NCI-H2081 treated with DMSO at 0.1 percent for 48 hours (cell line): ENCODE measurements around the gene SPPL2B.

ENCODE experiments used
- DNase-seq: peaks from one replicate; lab custom pipeline; 2025; lab: John Stamatoyannopoulos, UW

Gene SPPL2B

DNA sequence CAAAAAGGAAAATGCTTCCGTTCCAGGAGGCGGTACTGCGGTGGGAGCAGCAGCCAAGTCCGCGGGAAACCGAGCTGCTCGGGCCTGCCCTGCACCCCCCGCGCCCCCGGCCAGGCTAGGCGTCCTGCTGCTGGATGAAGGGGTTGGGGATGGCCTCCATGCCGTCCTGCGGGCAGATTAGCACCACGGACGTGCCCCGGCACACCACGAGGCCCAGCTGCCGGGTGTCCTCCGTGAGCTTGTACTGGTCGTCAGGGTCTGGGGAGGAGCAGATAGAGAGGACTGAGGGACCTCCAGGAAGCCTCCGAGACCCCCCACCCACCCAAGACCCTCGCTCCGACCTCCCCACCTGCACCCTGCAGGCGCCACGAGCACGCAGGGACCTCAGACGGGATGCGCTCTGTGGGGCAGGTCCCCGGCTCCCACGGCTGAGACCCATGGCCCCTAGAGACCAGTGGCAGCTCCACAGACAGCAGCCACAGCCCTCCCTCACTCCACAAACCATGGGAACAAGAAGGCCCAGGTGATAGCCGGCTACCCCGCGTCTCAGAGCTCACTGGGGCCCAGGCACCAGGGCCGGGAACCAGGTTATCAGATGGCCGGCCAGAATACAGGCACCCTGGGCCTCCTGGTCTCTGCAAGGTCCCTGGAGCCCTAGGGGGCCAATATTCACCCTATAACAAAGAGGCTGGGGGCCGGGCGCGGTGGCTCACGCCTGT lies 6.8 kb upstream of the SPPL2B start:
- no peak for DNase-seq

DNA sequence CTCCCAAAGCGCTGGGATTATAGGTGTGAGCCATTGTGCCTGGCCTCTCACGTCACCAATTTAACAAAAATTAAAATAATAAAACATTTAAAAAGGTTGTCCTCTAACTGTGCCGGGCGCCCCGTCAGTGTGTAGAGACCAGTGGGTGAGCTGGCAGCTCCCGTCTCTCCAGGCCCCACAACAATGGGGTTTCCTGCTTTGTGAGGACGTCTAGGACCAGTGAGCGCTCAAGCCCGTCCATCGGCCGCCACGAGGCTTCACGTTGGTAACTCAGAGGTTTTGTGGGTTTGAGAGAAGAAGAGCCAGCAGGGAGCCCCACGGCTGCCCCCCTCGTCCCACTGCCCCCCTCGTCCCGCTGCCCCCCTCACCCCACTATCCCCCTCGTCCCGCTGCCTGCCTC lies 4.8 kb upstream of the SPPL2B start:
- no peak for DNase-seq

DNA sequence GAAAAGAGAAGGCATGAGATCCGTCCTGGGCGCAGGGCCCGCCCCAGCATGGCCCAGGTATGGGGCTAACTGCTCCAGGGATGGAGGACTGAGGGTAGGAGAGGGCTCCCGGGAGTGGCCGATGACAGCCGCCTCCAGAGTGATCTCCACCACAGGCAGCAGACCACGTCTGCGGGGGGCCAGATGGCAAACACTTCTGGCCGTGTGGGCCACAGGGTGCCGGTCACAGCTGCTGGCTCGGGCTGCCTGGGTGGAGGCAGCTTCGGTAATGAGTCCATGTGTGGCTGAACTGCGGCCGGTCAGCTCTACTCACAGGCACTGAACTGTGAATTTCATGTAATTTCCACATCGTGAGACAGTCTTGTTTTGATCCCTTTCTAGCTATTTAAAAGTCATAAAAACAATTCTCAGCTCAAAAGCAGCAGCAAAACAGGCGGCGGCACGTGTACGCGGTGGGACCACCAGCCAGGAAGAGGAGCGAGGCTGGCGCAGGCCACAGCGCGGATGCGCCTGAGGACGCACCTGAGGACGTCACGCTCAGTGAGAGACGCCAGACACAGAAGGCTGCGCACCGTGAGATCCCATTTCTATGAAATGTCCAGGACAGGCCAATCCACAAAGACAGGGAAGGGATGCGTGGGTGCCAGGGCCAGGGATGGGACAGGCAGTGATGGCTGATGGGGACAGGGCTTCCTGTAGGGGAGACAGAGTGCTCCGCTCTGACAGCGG lies 4.1 kb upstream of the SPPL2B start:
- no peak for DNase-seq

DNA sequence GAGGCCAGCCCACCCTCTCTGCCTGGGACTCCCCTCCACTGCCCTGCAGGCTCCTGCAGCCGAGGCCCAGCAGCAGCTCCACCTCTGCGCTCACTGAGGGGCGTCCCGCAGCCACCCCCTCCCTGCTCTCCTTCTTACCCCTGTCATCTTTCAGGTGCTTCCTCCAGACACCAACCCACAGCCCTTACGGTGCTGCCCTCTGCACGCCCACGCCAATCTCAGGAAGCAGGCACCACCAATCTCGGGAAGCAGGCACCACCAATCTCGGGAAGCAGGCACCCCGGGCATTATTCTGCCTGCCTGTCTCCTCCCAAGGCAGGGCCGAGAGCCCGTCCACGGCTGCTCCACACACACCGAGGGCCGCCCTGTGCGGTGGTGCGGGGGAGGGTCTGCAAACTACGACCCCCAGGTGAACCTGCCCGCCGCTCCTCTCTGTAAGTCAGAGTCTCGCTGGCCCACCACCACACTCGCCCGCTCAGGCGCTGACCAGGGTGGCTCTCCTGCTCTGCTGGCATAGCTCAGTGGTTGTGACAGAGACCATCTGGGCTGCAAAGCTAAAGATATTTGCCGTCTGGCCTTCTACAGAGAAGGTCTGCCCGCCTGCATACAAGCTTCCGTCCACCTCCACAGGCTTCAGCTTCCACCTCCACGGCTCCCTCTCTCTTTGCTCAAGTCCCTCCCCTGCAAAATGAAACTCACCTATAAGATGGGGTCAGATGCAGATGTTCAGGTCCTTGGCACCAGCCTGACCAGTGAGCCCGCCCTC lies 3.0 kb upstream of the SPPL2B start:
- DNase-seq: no peak

DNA sequence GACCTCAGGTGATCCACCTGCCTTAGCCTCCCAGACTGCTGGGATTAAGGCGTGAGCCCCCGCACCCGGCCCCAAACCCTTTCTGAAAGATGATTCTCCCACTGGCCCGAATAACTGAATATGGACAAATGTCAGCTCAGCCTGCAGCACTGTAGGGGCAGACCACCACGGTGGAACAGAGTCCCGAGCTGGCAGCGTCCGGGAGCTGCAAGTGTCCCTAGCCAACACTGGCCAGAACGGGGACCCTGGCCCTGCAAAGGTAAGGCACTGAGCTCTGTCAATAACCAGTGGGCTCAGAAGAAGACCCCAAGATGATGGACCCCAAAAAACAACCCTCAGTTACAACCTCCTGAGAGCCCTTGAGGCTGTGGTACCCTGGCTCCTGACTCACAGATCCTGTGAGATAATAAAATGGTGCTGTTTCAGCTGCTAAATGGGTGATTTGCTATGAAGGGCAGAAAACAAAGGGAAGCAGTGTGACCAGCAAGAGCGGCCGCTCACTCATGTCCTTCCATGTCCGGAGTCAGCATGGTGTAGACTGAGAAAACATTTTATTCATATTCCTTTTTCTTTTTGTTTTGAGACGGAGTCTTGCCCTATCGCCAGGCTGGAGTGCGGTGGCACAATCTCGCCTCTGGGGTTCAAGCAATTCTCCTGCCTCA lies 1.7 kb upstream of the SPPL2B start:
- DNase-seq: no peak

DNA sequence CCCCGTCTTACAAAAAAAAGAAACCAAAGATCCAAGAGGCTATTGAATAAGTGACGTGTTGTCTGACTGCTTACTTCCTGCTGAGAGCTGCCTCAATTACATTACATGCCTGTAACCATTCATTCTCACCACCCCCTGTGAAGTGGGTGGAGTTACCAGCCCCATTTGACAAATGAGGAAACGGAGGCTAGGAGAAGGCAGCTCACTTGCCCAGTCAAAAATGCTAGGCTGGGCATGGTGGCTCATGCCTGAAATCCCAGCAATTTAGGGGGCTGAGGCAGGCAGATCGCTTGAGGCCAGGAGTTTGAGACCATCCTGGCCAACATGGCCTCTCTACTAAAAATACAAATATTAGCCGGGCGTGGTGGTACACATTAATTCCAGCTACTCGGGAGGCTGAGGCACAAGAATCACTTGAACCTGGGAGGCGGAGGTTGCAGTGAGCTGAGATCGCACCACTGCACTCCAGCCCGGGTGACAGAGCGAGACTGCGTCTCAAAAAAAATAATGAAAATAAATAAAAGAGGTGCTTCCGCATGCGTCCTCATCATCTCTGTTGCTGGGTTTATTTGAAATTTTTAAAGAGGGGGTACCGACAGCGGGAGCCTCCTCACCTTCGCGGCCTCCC lies 597 bp upstream of the SPPL2B start:
- DNase-seq: peak; percentile 37

DNA sequence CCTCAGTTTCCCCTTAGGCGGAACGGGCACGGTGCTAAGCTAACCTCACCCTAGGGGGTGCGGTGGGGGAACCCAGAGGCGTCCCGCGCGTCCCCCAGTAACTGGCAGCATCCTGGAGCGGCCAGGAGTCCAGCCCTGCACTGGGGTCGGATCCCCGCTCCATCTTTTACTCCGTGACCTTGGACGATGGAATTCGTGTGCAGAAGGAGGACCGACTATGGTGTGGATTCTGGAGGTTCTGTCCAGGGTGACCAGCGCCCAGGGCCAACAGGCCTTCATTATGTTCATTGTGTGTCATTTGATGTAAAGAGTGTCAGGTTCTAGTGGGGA lies 630 bp downstream of the SPPL2B start:
- DNase-seq: no peak

DNA sequence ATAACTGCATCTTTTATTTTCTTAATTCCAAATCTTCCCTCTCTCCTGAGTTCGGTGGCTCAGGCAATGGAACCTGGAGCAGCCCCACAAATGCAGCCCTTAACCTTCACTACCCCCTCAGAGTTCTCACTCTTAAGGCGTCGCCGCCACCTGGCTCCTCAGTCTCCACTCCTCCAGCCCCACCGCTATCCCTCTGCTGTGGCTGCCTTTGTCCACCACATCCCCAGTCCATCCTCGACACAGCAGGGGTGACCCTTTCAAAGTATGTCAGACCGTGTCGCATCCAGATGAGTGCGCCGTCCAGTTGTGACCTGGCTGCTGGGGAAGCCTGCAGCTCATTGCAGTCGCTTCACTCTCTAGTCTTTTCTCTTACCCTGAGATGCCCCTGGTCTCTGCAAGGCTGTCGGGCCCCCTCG lies 1.0 kb downstream of the SPPL2B start:
- no peak for DNase-seq

DNA sequence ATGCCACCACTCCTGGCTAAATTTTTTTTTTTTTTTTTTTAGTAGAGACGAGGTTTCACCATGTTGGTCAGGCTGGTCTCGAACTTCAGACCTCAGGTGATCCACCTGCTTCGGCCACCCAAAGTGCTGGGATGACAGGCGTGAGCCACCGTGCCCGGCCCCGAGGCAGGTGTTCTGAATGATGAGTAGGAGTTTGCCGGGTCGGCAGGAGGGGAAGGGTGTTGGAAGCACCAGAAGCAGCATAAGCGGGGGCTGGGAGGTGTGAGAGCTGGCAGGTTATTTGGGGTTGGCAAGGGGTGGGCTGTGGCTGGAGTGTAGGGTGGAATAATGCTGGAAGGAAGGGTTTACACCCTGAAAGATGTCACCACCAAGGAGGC lies 1.8 kb downstream of the SPPL2B start:
- DNase-seq: no peak

DNA sequence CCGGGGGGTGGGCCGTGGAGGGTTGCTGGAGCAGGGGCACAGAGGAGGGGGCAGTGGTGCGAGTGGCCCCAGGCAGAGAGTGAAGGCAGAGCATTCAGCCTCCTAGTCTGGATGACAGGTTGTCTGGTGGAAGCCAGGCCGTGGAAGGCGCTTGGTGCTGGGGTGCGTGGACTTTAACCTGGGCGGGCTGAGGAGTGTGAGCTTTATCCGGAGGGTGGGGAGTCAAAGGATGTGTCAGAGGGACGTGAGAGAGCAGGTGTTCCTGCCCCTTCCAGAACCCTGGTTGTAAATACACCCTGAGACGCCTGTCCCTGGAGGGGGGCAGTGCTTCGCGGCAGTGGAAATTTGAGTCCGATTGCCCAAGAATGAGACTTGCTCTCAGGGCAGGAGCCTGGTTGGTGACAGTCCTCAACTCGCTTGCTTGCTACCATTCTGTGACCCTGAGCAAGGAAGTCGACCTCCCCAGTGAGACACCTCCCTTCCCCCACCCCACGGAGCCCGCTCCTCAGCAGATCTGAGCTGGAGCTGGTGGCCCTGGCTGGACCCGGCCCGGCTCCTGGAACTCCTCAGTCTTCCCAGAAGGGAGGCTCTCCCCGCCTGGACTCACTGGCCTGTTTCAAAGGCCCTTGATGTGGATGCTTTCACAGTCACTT lies 2.3 kb downstream of the SPPL2B start:
- DNase-seq: no peak

DNA sequence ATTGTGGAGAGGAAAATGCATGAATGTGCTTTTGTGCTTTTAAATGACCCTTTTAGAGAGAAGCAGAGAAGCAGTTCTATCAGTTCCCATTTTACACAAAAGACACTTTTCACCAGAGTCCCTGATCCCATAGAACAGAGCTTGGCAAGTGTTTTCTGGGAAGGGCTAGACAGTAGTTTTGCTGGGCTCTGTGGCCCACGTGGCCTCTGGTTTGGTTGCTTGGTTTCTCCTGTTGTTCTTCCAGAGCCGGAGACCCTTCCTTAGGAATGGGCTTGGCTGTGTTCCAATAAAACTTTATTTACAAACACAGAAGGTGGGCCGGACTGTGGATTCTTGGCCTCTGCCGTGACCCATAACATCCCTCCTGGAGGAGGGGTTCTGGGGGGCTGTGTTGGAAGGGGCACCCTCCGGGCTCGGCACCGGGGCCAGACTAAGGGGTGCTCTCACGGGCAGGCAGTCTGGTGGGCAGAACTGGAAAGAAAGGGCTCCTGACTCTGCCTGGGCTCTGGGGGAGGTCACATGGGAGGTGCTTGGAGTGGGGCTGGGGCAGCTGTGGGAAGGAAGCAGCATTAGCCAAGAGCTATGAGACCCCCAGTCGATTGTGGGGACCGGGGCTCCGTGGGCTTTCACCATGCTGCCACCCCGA lies 3.2 kb downstream of the SPPL2B start:
- DNase-seq: no peak

DNA sequence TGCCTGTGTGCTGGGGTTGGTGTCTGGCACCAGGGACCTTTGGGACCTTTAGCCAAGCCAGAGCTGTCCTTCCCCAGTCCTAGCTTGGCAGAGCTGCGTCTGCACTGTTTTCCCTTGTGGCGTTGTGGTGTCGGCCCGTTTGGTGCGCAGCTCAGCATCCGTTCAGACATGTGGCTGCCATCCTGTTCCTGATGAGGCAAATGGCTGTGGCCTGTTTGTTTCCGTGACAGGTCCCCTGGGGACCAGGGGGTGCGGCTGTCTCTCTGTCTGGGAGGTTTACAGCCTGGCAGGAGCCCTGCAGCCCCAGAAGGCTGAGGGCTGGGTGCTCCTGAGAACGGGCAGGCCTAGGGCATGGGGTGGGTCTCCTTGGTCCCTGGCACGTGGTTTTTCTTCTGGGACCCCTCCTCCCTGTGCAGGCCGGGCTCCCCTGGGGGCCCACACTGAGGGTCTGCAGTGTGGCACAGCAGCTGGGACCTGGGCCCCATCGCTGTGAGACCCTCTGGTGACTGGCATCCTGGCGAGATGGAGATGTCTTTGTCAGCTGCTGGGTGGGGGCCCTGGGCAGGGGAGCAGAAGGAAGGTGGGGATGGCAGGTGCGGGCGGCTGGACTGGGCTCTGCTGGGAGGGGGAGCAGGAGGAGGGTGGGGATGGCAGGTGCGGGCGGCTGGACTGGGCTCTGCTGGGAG lies 4.0 kb downstream of the SPPL2B start:
- DNase-seq: peak; percentile 50

DNA sequence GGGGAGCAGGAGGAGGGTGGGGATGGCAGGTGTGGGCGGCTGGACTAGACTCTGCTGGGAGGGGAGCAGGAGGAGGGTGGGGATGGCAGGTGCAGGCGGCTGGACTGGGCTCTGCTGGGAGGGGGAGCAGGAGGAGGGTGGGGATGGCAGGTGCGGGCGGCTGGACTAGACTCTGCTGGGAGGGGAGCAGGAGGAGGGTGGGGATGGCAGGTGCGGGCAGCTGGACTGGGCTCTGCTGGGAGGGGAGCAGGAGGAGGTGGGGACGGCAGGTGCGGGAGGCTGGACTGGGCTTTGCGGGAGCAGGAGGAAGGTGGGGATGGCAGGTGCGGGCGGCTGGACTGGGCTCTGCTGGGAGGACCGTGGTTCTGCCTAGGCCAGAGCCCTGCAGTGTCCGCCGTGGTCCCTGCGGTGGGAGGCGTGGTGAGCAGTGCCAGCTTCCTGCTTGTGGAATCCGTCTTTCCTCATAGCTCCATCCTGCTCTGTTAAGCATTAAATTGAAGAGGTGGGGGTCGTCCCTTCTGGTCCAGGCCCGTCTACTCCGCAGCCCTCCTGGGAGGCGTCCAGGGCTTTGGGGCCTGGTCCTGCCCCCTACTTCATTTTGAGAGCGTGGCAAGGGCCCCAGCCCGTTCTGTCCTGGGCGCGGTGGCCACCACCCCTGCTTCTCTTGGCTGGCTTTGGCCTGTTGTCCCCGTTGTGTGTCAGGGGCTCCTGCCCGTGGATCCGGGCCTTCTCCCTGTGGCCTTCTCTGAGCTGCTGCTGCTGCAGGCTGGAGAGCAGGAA lies 4.7 kb downstream of the SPPL2B start:
- peak; percentile 75 for DNase-seq

DNA sequence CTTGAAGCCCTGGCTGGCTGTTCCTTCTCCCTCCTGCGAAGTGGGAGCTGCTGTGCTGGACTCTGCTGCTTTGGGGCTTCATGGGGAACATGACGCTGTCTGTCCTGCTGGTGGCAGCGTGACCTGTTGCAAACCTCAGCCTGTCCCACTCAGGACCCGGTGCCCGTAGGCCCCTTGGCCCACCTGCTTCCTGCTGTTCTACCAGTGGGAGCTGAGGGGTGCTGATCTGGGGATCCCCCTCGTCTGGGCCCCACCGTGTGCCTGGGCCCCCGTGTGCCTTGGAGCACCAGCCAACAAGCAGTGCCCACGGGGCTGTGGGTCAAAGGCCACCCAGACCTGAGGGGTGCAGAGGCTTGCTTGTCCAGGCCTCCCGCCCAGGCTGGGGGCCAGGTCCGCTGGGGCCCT lies 5.3 kb downstream of the SPPL2B start:
- no peak for DNase-seq

DNA sequence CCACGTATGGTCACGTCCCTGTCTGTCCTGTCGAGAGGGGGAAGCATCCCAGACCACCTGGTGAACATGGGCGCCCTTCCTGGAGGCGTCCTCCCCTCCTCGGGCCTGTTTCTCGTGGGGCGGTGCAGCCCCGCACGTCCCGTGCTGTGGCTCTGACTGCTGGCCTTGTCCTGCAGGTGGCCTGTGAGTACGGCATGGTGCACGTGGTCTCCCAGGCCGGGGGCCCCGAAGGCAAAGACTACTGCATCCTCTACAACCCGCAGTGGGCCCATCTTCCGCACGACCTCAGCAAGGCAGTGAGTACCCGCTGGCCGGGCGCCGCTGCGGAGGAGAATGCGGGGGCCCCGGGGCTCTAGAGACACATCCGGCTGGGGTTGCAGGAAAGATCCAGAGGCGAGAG lies 5.9 kb downstream of the SPPL2B start:
- DNase-seq: no peak

DNA sequence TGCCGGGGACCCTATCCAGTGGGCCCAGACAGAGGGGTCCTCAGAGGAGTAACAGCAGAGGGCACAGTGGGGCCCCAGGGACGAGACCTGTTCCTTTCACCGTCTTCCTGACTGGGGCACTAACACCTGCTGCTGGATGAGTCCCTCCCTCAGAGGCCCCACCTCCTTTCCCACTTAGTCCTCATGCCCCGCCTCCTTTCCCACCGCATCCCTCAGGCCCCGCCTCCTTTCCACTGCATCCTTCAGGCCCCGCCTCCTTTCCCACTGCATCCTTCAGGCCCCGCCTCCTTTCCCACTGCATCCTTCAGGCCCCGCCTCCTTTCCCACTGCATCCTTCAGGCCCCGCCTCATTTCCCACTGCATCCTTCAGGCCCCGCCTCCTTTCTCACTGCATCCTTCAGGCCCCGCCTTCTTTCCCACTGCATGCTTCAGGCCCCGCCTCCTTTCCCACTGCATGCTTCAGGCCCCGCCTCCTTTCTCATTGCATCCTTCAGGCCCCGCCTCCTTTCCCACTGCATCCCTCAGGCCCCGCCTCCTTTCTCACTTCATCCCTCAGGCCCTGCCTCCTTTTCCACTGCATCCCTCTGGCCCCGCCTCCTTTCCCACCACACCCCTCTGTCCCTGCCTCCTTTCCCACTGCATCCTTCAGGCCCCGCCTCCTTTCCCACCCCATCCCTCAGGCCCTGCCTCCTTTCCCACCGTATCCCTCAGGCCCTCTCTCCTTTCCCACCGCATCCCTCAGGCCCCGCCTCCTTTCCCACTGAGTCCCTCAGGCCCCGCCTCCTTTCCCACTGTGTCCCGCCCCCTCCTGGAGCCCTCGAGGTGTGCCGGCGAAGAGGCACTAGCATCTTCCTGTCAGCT lies 6.7 kb downstream of the SPPL2B start:
- no peak for DNase-seq

DNA sequence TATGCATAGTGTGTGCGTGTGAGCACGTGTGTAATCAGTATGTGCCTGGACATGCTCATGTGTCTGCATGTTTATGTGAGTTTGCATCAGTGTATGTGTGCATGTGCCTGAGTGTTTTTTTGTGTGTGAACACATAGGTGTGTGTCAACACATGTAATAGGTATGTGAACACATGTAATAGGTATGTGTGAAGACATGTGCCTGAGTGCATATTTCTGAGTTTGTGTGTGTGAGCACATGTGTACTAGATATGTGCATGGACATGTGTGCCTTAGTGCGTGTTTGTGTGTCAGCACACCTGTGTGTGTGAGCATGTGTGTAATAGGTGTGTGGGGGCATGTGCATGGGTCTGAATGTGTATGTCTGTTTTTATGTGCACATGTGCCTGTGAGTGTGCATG lies 7.4 kb downstream of the SPPL2B start:
- no peak for DNase-seq

DNA sequence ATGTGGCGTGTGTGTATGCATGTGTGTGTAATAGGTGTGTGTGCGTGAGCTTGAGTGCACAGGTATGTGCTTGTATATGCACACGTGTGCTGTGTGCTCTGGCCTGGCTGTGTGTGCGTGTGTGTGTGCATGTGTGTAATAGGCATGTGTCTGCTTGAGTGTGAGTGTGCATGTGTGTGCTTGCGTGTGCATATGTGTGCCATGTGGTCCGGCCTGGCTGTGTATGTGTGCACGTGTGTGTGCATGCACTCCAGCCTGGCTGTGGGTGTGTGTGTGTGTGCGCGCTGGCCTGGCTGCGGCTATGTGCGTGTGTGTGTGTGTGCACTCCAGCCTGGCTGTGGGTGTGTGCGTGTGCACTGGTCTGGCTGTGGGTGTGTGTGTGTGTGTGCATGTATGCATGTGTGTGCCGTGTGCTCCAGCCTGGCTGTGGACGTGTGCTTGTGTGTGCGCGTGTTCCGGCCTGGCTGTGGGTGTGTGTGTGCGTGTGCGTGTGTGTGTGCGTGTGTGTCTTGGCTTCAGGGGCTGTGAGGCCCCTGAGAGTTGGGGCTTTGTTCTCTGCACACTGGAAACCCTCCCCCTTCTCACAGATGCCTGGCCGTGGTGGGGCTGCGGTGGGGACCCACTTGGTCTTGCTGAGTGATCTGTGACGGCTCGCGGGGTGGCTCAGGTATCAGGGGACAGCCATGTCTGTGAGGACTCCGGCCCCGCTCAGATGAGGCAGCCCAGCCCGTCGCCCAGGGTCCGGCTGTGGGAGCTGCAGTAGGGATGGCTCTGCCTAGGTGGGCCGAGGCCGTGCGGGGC lies 8.2 kb downstream of the SPPL2B start:
- no peak for DNase-seq
